ENCODE data around the gene CXCL12.

The CXCL12 gene

DNA sequence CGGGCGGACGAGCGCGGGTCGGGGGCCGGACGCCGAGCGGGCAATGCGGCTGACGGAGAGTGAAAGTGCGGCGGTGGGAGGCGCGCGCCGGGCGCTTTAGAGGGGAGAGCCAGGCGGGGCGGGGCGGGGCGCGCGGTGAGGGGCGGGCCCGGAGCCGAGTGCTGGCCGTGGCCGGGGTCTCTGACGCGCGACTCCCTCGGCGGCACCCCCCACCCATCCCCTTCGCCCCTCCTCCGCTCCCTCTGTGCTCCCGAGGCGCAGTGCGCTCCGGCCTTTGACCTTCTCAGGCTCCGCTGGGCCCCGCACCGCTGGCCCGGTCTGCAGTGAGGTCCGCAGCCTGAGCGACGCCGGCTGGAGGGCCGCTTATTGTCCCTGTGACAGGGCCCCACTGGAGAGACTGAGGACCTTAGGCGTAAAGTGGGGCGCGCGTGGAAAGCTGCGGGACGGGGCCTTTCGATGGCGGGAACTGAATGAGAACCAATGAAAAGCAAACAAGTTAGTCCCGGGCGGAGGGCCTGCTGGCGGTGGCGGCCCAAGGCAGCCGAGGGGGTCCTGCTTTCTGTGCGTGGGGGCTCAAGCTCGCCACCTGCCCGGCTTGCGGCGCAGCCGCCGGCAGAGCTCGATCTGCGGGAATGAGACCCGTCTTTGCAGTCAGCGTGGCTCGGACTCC lies at the start of gene CXCL12:
Gene CXCL12, minus strand, starts transcription at position 72 of the 670 bp plus-strand sequence. CDS start 92 bp downstream, outside the sequence.
- DNase-seq: no peak

DNA sequence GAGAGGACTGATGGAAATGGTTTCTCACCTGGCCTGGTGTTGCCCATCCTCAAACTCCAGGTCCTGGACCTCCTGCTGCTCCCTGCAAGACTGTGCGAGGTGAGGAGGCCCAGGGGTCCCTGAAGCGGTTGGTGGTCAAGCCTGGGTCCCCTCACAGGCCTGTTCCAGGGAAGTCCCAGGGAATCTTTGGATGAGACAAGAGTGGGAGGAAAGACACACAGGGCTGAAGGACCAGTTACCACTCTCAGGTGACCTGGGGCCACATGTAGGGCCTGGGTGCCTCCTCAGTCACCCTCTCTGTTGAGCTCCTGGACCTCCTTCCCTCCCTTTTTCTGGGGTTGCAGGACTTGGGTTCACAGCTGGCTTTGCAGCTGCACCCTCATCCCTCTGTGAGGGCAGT lies 42.6 kb upstream of the CXCL12 start:
- DNase-seq: no peak

DNA sequence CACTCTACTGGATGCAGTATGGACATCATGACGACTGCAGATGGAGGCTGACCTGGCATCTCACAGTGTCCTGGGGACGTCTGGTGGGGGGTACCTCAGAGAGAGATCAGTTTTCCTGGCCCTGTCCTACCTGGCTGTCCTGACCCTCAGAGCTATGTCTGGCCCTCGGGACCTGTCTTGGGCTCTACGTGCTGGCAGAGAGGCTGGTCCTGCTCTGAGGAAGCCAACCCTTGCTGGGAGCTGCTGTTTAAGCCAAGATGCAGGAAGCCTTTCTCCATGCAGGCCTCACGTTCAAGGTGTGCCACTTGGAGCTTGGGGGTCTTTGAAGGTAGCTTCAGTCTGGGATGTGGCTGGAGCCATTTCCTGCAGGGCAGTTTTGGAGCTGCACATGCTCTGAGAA lies 42.1 kb upstream of the CXCL12 start:
- no peak for DNase-seq

DNA sequence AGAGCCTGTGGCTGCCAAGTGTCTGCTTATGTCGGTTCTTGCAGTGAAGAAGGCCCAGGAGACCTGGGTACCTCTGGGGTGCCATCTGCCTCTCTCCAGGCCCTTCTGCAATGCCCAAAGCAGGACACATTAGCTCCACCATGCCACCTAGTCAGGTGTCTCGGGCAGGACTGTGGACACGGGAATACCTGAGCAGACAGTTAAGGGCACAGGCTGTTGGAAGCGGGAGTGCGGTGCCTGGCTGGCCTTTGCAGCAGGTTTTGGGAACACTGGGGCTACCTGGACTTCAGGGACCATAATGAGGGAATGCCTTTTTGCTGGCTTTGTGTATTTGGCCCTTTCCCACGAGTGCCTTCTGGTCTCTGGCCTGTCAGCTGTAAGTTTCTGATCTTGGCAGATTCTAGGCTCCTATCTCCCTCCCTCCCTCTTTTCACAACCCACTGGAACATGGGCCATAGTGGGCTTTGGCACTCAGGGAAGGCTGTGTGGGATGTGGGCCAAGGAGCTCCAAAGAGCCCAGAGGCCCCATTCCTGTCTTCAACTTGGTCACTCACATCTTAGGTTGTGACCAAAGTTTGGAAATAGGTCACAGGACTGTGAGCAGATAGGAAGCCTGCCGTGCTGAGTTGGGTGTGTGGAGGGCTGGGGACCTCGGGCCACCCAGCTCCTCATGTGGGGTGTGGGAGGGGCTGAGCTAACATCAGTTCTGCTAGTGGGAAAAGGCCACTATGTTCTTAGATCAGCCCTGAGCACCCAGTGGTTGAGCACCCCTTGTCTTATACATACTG lies 41.5 kb upstream of the CXCL12 start:
- DNase-seq: no peak

DNA sequence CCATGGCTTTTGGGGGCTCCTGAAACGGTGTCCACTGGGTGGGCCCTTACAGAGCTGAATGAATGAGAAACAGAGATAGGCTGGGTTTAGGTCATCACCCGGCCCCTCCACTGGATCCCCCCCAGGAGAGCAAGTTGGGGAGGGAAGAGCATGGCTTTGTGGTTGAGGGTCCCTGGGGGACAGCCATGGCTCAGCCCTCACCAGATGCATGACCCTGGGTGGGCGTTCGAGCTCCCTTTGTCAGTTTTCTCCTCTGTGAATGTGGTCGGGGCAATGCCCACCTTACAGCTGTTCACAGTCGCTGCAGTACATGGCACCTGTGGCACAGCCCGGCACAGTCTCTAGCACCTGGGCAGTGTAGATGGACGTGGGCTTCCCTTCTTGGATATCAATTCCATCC lies 40.6 kb upstream of the CXCL12 start:
- DNase-seq: no peak

DNA sequence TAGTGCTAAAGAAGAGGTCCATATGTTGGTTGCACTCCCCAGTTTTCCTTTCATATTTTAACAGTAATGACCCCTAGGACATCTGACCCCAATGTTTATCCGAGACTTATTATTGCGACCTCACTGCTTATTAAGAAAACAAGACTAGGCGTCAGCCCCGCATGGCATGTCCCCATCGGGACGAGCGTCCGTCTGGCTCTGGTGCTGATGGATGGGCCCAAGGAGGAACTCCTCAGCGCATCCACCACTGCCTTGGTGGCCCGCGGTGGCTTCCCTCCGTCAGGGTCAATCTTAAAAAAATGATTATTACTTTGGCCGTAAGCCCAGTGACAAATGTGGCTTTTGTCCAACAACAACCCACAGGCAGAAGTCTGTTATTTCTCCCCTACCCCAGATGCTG lies 40.1 kb upstream of the CXCL12 start:
- no peak for DNase-seq

DNA sequence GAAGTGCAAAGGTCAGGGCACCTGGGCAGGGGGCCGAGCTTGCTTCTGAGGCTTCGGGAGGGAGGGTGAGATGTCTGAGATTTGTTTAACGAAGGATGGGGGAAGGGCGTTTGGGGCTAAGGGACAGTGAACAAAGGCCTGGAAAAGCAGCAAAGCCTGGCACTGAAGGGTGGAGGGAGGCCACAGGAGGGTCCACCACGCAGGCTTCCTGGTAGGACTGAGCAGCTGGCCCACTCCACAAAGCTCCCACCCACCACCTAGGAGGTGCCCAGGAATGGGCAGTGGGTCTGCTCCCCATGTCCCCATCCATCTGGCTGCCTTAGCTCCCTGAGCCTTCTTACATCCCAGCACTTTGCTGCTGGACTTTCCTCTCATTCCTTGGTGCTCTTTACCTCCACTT lies 39.4 kb upstream of the CXCL12 start:
- no peak for DNase-seq

DNA sequence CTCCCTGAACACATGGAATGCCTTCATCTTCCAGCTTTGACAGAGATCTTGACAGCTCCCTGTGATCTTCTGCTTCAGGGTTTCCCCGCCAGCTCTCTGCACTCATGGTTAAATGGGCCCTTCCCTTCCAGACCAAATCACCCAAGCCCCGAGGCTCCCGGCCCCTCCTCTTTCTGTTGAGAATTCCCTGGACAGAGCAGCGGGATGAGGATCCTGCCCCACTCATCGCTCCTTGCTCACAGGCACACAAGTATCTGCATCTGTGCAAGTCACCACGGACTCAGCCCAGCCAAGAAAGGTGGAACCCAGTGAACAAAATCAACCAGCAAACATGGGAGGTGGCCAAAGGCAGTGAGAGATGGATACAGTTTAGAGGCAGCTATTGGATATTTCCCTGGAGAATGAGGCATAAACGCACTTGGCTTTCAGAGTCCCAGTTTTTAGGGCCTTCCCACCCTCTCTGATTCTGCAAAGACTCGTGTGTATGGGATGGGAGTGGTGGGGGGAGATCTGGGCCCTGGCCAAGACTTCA lies 37.7 kb upstream of the CXCL12 start:
- DNase-seq: no peak

DNA sequence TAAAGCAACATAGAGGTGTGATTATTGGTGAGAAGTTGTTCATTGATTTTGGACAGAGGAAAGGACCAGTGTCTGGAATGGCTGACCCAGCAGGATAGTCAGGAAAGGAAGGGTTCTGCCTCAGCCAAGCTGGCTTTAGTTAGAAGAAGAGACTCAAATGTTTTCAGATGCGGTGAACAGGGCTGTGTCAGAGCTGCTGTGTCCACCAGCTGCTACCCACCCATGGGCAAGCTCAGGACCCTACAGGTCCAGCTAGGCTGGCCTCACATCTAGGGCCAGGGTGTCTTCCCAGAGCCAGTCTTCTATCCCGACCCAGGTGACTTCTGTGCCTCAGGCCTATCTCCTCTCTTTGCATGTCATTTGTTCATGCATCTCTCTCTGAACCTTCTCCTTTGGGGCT lies 37.3 kb upstream of the CXCL12 start:
- no peak for DNase-seq

DNA sequence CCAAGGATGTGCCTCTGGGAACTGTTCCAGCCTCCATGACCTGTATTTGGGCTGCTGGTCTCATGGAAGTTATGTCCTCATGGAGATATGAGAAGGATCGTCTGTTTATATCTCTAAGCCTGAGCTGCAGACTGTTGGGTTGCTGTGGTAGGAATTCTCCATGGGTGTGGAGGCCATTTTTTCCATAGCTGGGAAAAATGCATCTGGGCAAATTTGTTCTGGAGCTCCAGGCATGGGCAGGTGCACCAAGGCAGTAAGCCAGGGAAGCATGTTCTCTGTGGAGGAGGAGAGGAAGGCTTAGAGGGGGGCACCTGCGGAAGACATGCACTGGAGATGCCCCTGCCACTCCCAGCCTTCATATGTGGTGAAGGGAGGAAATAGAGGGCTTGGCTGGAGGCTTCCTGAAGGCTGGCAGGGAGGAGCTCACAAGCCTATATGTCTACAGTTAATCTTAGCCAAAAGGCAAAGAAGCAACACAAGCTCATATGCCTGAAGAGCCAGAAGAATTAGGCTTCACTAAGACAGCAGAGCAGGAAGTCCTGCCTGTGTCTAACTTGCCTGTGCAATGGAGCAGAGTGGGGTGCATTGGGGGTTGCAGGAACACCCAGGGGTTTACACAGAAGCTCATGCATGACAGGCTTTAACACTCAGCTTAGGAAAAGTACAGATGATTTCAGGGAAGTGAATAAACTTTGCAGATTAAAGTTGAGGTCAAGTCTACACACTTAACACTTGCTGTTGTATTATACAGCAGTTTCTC lies 35.1 kb upstream of the CXCL12 start:
- DNase-seq: no peak

DNA sequence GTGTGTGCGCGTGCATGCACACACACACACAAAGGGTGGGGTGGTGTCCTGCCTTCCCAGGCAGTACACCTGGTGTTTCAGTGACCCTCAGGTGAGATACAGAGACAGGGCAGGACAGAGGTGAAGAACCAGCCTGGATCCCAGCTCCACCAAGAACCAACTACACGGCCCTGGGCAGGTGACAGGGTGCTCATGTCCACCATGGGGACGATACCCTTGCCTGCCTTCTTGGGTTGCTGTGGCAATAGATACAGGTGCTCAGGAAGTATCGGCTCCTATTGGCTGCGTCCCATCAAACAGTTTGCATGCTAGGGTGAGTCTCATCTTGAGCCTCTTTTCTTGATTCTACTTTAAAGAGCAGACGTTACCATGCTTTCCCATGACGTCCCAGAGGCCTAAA lies 33.7 kb upstream of the CXCL12 start:
- DNase-seq: no peak

DNA sequence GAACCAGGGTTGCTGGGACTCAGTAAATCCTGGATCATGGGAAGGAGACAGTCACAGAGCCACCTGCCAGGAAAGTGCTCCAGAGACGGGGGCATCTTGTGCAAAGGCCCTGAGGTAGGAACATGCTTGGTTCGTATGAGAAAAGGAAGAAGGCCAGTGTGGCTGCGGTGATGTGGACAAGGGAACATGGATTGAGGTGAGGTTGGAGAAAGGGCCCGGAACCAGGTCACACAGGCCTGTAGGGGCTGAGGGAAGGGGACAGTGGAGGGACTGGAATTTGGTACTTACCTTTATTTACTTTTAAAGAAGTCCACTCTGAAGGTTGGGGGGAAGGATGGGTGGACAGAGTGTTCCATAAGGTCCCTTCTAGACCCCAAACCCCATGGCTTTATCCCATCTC lies 32.9 kb upstream of the CXCL12 start:
- no peak for DNase-seq

DNA sequence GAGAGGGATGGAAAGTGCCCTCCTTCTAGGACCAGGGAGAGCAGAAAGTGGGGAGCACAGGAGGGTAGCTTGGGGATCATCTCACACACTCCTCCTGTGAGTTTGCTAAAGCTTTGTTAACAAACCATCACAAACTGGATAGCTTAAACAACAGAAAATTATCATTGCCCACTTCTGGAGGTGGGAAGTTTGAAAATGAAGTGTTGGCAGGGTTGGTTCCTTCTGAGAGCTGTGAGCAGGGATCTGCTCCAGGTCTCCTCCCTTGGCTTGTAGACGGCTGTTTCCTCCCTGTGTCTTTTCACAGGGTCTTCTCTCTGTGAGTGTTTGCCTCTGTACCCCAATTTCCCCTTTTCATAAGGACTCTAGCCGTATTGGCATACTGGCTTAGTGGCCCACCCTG lies 32.0 kb upstream of the CXCL12 start:
- no peak for DNase-seq

DNA sequence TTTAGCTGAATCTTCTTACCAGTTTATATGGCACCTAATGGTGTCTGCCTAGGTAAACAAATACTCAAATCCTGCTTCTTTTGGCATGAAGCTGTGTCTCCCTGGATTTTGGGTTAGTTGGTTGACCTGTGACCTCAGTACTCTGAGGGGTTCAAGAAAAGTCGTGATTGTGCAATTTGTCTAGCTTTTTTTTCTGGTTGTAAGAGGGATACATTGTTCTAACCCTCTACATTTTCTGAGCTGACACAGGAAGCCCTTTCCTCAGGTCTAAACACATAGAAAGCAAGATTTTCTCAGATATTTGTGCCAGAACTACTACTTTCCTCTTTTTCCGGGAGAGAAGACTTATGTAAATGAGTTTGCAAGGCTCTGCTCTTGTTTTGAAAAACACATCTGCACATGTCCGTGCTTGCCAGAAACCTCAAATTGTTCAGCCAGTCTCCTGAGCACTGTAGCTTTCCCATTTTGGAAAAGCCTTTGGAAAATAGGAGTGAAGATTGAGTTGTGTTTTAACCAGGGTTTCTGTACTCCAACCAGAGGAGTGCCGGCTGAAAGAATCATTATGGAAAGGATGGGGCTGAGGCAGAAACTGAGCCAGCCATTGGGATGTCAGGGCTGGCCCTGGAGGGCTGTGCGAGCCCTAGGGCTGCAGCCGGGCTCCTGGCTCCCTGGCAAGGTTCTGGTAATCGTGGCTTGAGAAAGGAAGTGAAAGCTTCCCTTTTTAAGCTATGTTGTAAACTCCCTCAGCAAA lies 31.3 kb upstream of the CXCL12 start:
- DNase-seq: no peak

DNA sequence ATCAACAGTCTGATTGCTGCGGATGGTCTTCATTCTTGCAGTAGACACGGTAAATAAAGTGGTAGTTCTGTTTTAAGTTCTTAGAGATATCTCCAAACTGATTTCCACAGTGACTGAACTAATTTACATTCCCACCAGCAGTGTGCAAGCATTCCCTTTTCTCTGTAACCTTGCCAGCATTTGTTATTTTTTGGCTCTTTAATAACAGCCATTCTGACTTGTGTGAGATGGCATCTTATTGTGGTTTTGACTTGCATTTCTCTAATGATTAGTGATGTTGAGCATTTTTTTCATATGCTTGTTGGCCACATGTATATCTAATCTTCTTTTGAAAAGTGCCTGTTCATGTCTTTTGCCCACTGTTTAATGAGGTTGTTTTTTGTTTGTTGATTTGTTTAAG lies 30.2 kb upstream of the CXCL12 start:
- no peak for DNase-seq

DNA sequence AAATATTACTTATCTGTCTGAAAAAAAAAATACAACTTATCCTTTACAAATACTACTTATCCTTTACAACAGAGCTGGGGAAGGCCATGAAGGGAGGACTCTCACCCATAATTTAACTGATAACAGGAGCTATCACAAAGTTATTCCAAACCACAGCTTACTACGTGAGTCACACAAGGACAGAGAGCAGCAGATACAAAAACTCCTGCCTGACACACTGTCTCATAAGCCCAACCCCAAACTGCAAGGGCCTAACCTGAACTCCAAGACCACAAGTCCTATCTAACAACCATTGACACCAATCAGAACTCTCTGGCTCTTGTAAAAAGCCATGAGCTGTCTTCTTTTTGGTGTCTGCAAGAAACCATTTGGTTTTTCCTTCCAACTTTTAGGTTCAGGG lies 28.5 kb upstream of the CXCL12 start:
- no peak for DNase-seq

DNA sequence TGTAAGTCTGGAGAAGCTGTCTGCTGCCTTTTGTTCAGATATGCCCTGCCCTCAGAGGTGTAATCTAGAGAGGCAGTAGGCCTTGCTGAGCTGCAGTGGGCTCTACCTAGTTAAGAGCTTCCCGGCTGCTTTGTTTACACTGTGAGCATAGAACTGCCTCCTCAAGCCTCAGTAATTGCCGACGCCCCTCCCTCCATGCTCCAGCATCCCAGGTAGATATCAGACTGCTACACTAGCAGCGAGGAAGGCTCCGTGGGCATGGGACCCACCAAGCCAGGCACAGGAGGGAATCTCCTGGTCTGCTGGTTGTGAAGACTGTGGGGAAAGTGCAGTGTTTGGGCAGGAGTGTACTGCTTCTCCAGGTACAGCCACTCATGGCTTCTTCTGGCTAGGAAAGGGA lies 26.4 kb upstream of the CXCL12 start:
- no peak for DNase-seq

DNA sequence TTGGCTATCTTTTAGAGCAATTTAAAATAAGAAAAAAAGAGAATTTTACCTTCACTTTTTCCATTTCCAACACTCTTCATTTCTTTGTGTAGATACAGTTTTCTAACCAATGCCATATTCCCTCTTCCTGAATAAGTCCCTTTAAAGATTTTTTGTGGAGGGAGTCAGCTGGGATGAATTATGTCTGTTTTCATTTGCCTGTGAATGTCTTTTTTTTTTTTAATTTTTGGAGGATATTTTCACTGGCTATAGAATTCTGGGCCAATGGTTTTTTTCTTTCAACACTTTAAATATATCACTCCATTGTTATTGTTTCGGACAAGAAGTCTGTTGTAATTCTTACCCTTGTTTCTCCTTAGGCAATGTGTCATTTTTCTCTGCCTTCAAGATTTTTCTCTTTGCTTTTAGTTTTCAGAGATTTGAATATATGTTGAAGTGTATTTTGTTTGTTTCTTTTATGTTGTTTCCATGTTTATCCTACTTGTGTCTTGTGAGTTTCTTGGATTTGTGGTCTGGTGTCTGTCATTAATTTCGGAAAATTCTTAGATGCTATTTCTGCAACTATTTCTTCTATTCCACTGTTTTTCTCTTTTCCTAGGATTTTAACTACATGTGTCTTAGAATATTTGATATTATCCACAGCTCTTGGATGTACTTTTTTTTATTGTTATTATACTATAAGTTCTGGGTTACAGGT lies 20.0 kb upstream of the CXCL12 start:
- DNase-seq: no peak

DNA sequence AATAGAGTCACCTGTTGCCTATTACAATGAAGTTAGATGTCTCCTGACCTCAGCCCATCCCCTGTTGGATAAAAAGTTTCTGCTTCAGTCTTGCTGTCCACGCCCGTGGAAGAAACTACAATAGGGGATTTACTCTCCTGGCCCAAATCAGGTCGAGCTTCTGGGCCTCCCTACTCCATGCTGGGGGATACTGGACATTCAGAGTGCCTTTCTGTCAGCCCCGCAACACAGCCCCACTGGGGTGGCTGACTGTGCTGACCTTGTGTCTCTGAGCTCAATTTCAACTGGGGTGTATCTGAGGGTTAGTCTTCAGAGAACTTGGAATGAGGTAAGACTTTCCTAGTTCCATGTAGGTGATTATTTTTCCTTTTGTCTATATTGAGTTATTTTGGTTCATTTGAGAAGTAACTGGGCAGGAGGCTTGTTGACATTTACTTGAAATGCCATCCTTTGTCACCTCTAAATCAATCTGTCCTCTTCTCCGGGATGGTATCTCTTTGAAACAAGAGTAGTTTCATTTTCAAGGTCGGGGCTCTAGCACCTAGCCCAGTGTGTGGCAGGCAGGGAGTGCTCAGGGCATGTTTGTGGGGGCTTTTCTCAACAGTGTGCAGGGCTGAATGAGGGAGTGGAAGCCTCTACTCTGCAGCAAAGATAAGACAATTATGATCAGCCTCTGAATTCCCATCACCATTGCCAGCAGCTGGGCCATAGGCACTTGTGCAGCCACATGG lies 17.7 kb upstream of the CXCL12 start:
- DNase-seq: no peak

DNA sequence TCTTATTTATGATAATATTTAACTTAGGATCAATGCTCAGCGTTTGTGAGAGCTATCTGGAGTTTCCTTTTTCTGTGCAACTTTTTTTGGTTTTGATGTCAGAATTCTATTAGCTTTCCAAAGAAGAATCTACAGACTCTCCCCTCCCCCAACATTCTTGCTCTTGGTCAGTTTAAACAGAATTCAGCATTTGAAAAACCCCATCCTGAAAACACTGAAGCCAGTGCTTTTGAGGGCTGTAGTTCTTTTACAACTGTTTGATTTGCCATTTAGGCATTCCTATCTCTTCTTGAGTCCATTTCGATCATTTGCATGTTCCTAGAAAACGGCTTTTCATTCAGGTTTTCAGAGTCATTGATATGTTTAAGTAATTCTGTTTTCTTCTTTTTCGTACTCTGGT lies 15.6 kb upstream of the CXCL12 start:
- no peak for DNase-seq

DNA sequence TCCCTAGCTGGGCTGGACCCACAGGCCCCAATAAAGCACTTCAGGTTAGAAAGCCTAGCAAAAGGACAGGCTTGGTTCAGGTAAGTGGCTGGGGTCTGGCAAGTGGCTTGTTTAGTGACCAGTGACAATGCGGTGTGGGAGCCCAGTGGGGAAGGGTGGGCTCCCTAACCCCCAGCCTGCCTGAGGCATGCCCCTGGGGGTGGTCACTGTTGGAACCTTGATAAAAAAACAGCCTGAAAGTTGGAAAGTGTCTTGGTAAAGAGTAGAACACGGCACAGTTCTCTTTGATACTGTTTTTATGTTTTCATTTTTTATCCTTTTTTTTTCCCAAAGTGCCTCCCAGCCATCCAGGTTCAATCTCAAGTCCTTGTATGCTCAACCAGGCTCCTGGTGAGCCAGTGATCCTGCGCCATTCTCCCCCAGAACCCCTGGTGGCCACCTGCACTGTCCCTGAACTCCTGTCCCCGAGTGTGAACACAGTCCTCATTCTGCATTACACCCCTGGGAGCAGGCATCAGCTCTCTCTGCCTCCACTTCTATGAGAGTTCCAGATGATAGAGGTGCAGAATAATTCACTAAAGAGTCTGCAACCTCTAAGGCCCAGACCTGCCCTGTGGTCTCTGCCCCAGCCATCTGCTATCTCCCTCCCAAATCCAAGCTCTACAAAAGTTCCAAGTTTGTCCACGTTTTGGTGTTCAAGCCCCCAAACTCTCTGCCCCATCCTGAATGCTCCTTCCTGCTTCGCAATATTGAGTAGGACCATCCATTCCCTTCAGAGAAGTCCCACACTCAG lies 15.0 kb upstream of the CXCL12 start:
- DNase-seq: no peak

All from NCI-H526 (cell line).